Measurements from ENCODE around the gene SIK1.

SIK1 gene

DNA sequence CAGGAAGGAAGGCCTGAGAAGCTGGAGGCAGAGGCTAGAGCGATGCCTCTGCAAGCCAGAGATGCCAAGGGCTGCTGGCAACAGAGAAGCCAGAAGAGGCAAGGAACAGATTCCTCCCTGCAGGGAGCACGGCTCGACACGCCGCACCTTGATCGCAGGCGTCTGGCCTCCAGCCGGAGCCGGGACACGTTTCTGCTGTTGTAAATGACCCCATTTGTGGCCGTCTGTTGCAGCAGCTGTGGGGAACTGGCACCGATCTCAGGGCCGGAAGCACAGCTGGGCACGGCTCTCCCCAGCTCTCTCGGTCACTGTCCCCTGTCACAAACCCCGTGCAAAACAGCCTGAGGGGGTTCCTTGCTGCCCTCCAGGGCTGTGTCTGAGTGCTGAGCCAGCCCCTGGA is 59.6 kb downstream of the SIK1 start:
- DNase-seq (ENCODE audit: low read depth): no peak

DNA sequence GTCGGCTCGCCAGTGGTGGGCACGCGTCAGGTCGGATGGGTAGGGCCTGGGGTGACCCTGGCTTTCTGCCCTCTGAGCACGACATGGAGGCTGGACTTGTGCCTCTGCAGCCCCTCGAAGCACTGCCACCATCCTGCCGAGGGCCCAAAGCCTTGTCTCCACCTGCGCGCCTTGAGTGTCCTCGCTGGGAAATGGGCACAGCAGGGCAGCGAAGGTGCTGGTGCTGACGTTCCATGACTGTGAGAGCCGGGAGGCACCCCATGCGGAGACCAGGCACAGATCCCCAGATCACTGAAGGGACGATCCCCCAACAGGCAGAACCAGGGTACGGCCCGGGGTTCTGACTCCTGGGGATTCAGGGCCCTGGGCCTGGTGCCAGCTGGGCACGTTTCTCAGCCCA is 60.3 kb downstream of the SIK1 start:
- no peak for DNase-seq (ENCODE audit: low read depth)

DNA sequence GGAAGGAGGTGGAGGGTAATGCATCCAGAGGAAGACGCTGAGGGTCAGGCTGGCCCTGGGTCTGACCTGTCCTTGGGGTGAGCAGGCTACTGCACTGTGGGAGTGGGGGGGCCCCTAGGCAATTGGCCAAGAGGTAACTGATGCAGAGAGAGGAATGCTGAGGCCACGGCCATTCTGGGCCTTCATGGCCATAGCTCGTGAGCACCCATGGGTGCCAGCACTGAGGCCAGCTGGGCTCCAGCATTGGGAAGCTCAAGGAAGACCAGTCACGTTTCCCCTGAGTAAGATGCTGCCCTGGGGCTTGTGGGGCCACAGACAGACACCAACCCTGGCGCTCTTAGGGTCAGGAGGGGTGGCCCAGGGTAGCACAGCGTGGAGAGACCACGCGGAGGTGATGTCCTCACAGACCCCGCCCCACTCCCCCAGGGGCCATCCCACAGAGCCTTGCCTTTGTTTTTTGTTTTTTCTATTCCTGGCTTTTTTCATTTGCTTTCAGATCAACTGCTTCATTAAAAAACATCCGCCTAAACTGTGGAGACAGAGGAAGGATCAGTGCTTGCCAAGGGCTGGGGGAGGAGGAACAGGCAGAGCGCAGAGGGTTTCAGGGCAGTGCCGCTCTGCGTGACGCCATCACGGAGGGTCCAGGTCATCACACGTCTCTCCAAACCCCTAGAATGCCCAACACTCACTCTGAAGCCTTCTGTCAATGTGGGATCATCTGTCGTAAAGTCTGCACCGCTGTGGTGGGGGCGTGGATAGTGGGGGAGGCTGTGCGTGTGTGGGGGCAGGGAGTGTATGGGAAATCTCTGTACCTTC is 61.1 kb downstream of the SIK1 start:
- no peak for DNase-seq (ENCODE audit: low read depth)

DNA sequence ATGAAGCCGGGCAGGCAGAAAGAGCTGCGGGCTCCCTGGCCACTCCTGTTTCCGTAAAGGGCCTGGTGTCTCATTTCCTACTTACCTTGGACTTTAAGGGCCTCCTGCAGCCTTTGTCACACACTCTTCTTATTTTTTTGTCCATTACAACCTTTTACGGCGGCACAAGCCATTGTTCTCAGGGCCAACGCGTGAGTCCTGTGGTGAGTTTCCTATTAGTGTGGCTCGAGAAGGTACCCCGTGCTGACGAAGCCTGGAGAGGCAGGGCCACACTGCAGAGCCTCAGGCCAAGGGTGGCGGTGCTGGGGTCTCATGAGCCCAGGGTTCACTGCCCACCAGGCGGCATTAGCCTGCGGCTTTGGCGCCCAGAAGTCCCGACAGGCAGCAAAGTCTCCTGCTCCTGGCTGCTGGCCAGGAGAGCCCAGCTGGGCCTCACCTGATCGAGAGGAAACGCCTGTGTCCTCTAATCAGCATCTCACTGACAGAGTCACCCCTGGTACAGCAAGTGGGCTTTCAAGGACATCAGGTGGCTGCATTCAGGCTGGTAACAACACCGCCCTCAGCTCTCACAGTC is 62.0 kb downstream of the SIK1 start:
- no peak for DNase-seq (ENCODE audit: low read depth)
